DND-41 (cell line): ENCODE results near the gene SEMA7A.

Source experiments
- CTCF ChIP-seq: IDR thresholded peaks from 2 replicates; pipeline ENCODE4 v1.5.1; 2012; ENCODE audit warnings: borderline replicate concordance, low read length, moderate library complexity, mild to moderate bottlenecking; ENCODE audit not compliant: poor library complexity, severe bottlenecking; ENCODE audit errors: extremely low read depth
- EZH2 ChIP-seq: IDR thresholded peaks from 3 replicates; pipeline ENCODE4 v1.6.1; 2012; ENCODE audit warnings: borderline replicate concordance, low read depth, mild to moderate bottlenecking, moderate library complexity, low read length, inconsistent platforms; ENCODE audit not compliant: severe bottlenecking

GRCh38 chr15:74365598-74366445 lies 67.9 kb downstream of the SEMA7A start:
- TF ChIP-seq CTCF (no peak), EZH2 (no peak)
